GM12878 (cell line): ENCODE measurements around the gene GAMT. TPM values are rescaled to one million over a fixed set of nuclear protein-coding genes. Genes with fewer than 3 reads are reported as not detected.

Experiments
- ATAC-seq: fragments of 200-7000 bp; cut with Tn5 transposase; 3 replicates; pipeline ENCODE4 v1.9.1; 2020; ENCODE audit warnings: mild to moderate bottlenecking, moderate library complexity
- BruUV-seq: library from RNA; stranded (reverse); fragments of 400-500 nt; replicated peaks from 2 replicates; lab custom pipeline; 2021; lab: Mats Ljungman, UMichigan
- CTCF ChIA-PET: fragments of 300-600 bp; sonication (Branson Sonifier 250); formaldehyde crosslinking; extraction: SDS; loops from one replicate; lab custom pipeline; 2021; ENCODE audit warnings: inconsistent platforms; lab: Yijun Ruan, JAX
- POLR2A ChIA-PET: fragments of 350-600 bp; formaldehyde crosslinking; extraction: SDS; loops from one replicate; lab custom pipeline; 2021; ENCODE audit warnings: inconsistent platforms; lab: Charles Lee
- RAD21 ChIA-PET: fragments of 300-600 bp; sonication (Branson Sonifier 250); formaldehyde crosslinking; loops from one replicate; lab custom pipeline; 2023; ENCODE audit warnings: antibody characterized with exemption; ENCODE audit not compliant: unreplicated experiment; lab: Charles Lee
- SMC1A ChIA-PET: fragments of 300-600 bp; sonication (Branson Sonifier 250); formaldehyde crosslinking; loops from one replicate; lab custom pipeline; 2023; ENCODE audit not compliant: unreplicated experiment, uncharacterized antibody; lab: Charles Lee
- DNase-seq: peaks from one replicate; pipeline ENCODE4 v3.0.0-alpha.2; 2011; ENCODE audit warnings: low read depth, low spot score
- FAIRE-seq: peaks from 3 replicates; lab custom pipeline; 2011; peaks lifted over from hg19 to GRCh38; lab: Jason Lieb, UNC
- H2AFZ ChIP-seq: 2 replicates; pipeline ENCODE4 v1.6.0; 2011; ENCODE audit warnings: low read depth, low read length, control low read depth; ENCODE audit not compliant: control insufficient read depth
- H3K27ac ChIP-seq: 2 replicates; pipeline ENCODE4 v1.5.1; 2011; ENCODE audit warnings: control low read depth; ENCODE audit not compliant: control insufficient read depth, insufficient read depth
- H3K27me3 ChIP-seq, 2 experiments: replicated peaks in 1 of 2; 2 replicates each; pipeline versions ENCODE4 v1.6.0 to v1.6.1; 2011; ENCODE audit warnings: low read length in 1 of 2; ENCODE audit not compliant: control insufficient read depth in 2 of 2, insufficient read depth in 2 of 2
- H3K36me3 ChIP-seq, 2 experiments: 2 replicates each; pipeline ENCODE4 v1.5.1; 2011; ENCODE audit warnings: low read length in 1 of 2; ENCODE audit not compliant: control insufficient read depth in 2 of 2, insufficient read depth in 2 of 2
- H3K4me1 ChIP-seq: 2 replicates; pipeline ENCODE4 v1.6.1; 2011; ENCODE audit warnings: mild to moderate bottlenecking, low read length, moderate library complexity, mixed read lengths; ENCODE audit not compliant: control insufficient read depth, insufficient read depth
- H3K4me2 ChIP-seq: 2 replicates; pipeline ENCODE4 v1.6.0; 2011; ENCODE audit warnings: control low read depth; ENCODE audit not compliant: control insufficient read depth, insufficient read depth
- H3K4me3 ChIP-seq: fragments of 200-600 bp; sonication (generic); 2 replicates; pipeline ENCODE4 v1.5.1; 2016
- H3K79me2 ChIP-seq: 2 replicates; pipeline ENCODE4 v1.6.0; 2011; ENCODE audit warnings: low read length; ENCODE audit not compliant: control insufficient read depth, insufficient read depth
- H3K9ac ChIP-seq: 2 replicates; pipeline ENCODE4 v1.8.0; 2011; ENCODE audit warnings: low read length, control low read depth, mixed read lengths; ENCODE audit not compliant: control insufficient read depth, insufficient read depth
- H3K9me3 ChIP-seq: replicated peaks from 3 replicates; pipeline ENCODE4 v1.5.1; 2011; ENCODE audit warnings: mild to moderate bottlenecking, low read length; ENCODE audit not compliant: control insufficient read depth, insufficient read depth
- H4K20me1 ChIP-seq: 2 replicates; pipeline ENCODE4 v1.6.0; 2011; ENCODE audit not compliant: control insufficient read depth, insufficient read depth
- CHD1 ChIP-seq: IDR thresholded peaks from 2 replicates; pipeline ENCODE4 v1.6.1; 2012; ENCODE audit warnings: low read depth, low read length, improper control_type of control experiment
- FOXK2 ChIP-seq: fragments of 450-650 bp; IDR thresholded peaks from 2 replicates; pipeline ENCODE4 v1.6.1; 2017; ENCODE audit warnings: mild to moderate bottlenecking, moderate library complexity
- IKZF1 ChIP-seq: fragments of 450-650 bp; conservative IDR thresholded peaks from 2 replicates; pipeline ENCODE4 v1.6.1; 2017; ENCODE audit warnings: antibody characterized with exemption, mild to moderate bottlenecking
- KLF5 ChIP-seq: fragments of 450-650 bp; IDR thresholded peaks from 2 replicates; pipeline ENCODE4 v1.6.1; 2014; ENCODE audit warnings: mild to moderate bottlenecking; ENCODE audit not compliant: partially characterized antibody
- MXI1 ChIP-seq: fragments of 150-350 bp; IDR thresholded peaks from 2 replicates; pipeline ENCODE4 v1.6.1; 2011; ENCODE audit warnings: low read depth, mild to moderate bottlenecking, inconsistent platforms, low read length, improper control_type of control experiment
- PML ChIP-seq: IDR thresholded peaks from 2 replicates; pipeline ENCODE4 v1.6.1; 2012; ENCODE audit warnings: low read length, inconsistent platforms
- WRNIP1 ChIP-seq: IDR thresholded peaks from 2 replicates; pipeline ENCODE4 v1.6.1; 2011; ENCODE audit warnings: low read depth, low read length, improper control_type of control experiment, borderline replicate concordance
- YY1 ChIP-seq: IDR thresholded peaks from 2 replicates; pipeline ENCODE4 v1.6.1; 2011; ENCODE audit warnings: low read depth, mild to moderate bottlenecking, low read length
- ZNF274 ChIP-seq: IDR thresholded peaks from one replicate; pipeline ENCODE4 v1.8.0; 2011; ENCODE audit not compliant: insufficient read length, insufficient read depth
- WGBS: methylation state at CpG from one replicate; pipeline ENCODE4 v1.1.6; 2016; ENCODE audit warnings: low lambda C conversion rate; ENCODE audit not compliant: insufficient replicate concordance, insufficient coverage; ENCODE audit errors: missing lambda C conversion rate; 5-methylcytosine and 5-hydroxymethylcytosine counted together
- in situ Hi-C: fragments of 300-500 bp; cut with MboI; formaldehyde crosslinking; loops from 9 replicates; pipeline ENCODE4 v1.14.3; 2018; ENCODE audit warnings: mixed read lengths
- intact Hi-C: fragments of 100-400 bp; cut with micrococcal nuclease; formaldehyde crosslinking; loops from one replicate; pipeline ENCODE4 v1.14.2; 2022; ENCODE audit not compliant: unreplicated experiment
- polyA plus RNA-seq, 11 experiments: library from polyadenylated mRNA; depleted of rRNA in 4 of 11; unstranded in 6 of 11; stranded (reverse) in 5 of 11; fragments of >200 nt; fragmentation: Nextera tagmentation in 4 of 11; fragmentation: Illumina TruSeq in 1 of 11; extraction: Ambion mirVana in 4 of 11; extraction: Trizol in 1 of 11; gene quantifications; 1 replicate in 1 of 11; 2 replicates in 10 of 11; pipeline versions ENCODE4 v1.2.1 to v1.2.3, GENCODE V29; 2011 to 2016; ENCODE audit warnings: inconsistent platforms in 2 of 11, missing spikeins in 2 of 11, low read depth in 1 of 11
- total RNA-seq, 4 experiments: library from RNA; depleted of rRNA in 3 of 4; stranded (reverse); fragments of >200 nt in 3 of 4; fragmentation: Illumina TruSeq in 1 of 4; extraction: Trizol in 1 of 4; gene quantifications; 2 replicates each; pipeline versions ENCODE4 v1.2.1 to v1.2.3, GENCODE V29; 2013 to 2021
- TF ChIP-seq, protein P1 (sequence below): IDR thresholded peaks from 2 replicates; pipeline ENCODE4 v1.6.1; 2011; ENCODE audit warnings: borderline replicate concordance, low read depth, mild to moderate bottlenecking, moderate library complexity, mixed read lengths, low read length; ENCODE audit not compliant: insufficient read depth; ENCODE audit errors: extremely low read length
- TF ChIP-seq, protein P2 (sequence below): IDR thresholded peaks from 2 replicates; pipeline ENCODE4 v1.6.1; 2011; ENCODE audit warnings: low read depth, mild to moderate bottlenecking, low read length, moderate library complexity, borderline replicate concordance; ENCODE audit errors: extremely low read depth
- TF ChIP-seq, protein P3 (sequence below): fragments of 450-650 bp; IDR thresholded peaks from 2 replicates; pipeline ENCODE4 v1.6.1; 2018; ENCODE audit warnings: mild to moderate bottlenecking, low read depth, moderate library complexity; ENCODE audit not compliant: partially characterized antibody
- TF ChIP-seq, protein P4 (sequence below): fragments of 450-650 bp; IDR thresholded peaks from 2 replicates; pipeline ENCODE4 v1.6.1; 2017; ENCODE audit warnings: mild to moderate bottlenecking, moderate library complexity

Gene GAMT
- total and polyA plus RNA-seq, 10 of the 15 experiments (the other 5 are each of a cell fraction or from before 2014, with no cell fraction given), result 1.6 to 131 (median 38.8) TPM

DNA sequence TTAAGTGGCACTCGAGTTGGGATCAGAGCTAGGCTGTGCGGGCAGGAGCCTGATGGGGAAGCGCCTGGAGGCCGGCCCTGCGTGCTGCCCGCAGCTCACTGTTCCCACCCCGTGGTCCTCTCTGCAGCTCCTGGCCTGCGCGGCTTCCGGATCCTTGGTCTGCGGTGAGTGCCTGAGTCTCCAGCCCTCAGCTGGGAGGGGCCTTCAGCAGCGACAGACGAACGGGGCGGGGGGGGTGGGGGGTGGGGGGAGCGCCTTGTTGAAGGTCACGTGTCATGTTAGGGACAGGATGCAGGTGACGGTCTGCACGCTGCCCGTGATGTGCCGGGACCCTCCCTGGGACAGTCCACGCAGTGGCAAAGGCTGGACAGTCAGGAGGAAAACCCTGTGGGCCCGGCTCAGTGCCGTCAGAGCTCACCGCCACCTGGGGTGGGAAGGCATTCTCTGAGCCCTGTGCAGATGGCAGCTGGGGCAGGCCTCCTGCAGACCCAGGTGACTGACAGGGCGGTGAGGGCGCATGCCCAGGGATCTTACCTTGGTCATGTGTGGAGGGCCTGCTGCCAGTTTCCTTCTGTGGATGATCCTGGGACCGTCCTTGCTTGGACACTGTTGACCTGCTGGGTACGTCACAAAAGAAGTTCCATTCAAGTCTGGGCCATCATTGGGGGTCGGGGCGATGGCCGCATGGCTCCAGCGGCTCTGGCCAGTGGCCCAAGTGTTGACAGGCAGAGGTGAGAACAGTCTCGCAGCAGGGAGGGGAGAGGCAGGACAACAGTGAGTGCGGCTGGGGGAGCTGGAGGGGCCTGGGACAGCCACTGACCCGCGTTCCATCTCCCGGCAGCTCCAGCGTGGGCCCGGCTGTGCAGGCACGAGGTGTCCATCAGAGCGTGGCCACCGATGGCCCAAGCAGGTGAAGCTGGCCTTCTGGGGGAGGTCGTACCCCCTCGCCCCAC, 13.4 kb downstream of the GAMT start:
- Histone ChIP-seq H3K4me1 (no peaks in the 10 kb centered on the region), H3K36me3 (peaks cover 10% of the 10 kb centered on the region in 2 experiments), H3K4me3 (no peak overlapping the region), H3K27ac (no peak overlapping the region), H2AFZ (no peak overlapping the region), H3K9me3 (no peaks in the 10 kb centered on the region), H3K79me2 (peaks cover 11% of the 10 kb centered on the region), H3K27me3 (no peaks in the 10 kb centered on the region), H4K20me1 (no peaks in the 10 kb centered on the region), H3K9ac (no peak overlapping the region), H3K4me2 (no peak overlapping the region)
- FAIRE-seq, result no peak
- in situ Hi-C loops (no loop called here), intact Hi-C loops (no loop called here)
- ChIA-PET SMC1A (no interaction called here), RAD21 (no interaction called here), POLR2A (no interaction called here), CTCF (no interaction called here)
- 95% methylated on average over 38 of the region's 45 CpGs for WGBS
- no TSS peak for BruUV-seq
- no peak for DNase-seq
- no peak for ATAC-seq
- TF ChIP-seq YY1 (no peak), PML (no peak), KLF5 (no peak), IKZF1 (no peak), ZNF274 (no peak), MXI1 (no peak), WRNIP1 (no peak), FOXK2 (no peak), CHD1 (no peak)
- TF ChIP-seq, protein P1, sequence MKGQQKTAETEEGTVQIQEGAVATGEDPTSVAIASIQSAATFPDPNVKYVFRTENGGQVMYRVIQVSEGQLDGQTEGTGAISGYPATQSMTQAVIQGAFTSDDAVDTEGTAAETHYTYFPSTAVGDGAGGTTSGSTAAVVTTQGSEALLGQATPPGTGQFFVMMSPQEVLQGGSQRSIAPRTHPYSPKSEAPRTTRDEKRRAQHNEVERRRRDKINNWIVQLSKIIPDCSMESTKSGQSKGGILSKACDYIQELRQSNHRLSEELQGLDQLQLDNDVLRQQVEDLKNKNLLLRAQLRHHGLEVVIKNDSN, result no peak
- TF ChIP-seq, protein P2, sequence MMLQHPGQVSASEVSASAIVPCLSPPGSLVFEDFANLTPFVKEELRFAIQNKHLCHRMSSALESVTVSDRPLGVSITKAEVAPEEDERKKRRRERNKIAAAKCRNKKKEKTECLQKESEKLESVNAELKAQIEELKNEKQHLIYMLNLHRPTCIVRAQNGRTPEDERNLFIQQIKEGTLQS, result no peak
- TF ChIP-seq, protein P3, sequence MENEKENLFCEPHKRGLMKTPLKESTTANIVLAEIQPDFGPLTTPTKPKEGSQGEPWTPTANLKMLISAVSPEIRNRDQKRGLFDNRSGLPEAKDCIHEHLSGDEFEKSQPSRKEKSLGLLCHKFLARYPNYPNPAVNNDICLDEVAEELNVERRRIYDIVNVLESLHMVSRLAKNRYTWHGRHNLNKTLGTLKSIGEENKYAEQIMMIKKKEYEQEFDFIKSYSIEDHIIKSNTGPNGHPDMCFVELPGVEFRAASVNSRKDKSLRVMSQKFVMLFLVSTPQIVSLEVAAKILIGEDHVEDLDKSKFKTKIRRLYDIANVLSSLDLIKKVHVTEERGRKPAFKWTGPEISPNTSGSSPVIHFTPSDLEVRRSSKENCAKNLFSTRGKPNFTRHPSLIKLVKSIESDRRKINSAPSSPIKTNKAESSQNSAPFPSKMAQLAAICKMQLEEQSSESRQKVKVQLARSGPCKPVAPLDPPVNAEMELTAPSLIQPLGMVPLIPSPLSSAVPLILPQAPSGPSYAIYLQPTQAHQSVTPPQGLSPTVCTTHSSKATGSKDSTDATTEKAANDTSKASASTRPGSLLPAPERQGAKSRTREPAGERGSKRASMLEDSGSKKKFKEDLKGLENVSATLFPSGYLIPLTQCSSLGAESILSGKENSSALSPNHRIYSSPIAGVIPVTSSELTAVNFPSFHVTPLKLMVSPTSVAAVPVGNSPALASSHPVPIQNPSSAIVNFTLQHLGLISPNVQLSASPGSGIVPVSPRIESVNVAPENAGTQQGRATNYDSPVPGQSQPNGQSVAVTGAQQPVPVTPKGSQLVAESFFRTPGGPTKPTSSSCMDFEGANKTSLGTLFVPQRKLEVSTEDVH, result no peak
- TF ChIP-seq, protein P4, sequence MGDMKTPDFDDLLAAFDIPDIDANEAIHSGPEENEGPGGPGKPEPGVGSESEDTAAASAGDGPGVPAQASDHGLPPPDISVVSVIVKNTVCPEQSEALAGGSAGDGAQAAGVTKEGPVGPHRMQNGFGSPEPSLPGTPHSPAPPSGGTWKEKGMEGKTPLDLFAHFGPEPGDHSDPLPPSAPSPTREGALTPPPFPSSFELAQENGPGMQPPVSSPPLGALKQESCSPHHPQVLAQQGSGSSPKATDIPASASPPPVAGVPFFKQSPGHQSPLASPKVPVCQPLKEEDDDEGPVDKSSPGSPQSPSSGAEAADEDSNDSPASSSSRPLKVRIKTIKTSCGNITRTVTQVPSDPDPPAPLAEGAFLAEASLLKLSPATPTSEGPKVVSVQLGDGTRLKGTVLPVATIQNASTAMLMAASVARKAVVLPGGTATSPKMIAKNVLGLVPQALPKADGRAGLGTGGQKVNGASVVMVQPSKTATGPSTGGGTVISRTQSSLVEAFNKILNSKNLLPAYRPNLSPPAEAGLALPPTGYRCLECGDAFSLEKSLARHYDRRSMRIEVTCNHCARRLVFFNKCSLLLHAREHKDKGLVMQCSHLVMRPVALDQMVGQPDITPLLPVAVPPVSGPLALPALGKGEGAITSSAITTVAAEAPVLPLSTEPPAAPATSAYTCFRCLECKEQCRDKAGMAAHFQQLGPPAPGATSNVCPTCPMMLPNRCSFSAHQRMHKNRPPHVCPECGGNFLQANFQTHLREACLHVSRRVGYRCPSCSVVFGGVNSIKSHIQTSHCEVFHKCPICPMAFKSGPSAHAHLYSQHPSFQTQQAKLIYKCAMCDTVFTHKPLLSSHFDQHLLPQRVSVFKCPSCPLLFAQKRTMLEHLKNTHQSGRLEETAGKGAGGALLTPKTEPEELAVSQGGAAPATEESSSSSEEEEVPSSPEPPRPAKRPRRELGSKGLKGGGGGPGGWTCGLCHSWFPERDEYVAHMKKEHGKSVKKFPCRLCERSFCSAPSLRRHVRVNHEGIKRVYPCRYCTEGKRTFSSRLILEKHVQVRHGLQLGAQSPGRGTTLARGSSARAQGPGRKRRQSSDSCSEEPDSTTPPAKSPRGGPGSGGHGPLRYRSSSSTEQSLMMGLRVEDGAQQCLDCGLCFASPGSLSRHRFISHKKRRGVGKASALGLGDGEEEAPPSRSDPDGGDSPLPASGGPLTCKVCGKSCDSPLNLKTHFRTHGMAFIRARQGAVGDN, result no peak
